IMR-90 (cell line): ENCODE results near the gene MARS1. TPM values are rescaled to one million over a fixed set of nuclear protein-coding genes. Genes with fewer than 3 reads are reported as not detected.
A peak's percentile ranks its signal among the peaks of the same experiment; 100 is the strongest.

Source experiments
- ATAC-seq: fragments of 200-7000 bp; cut with Tn5 transposase; 2 replicates; pipeline ENCODE4 v1.9.1; 2020; ENCODE audit warnings: low read depth, mild to moderate bottlenecking, moderate library complexity
- BruUV-seq: library from RNA; stranded (reverse); fragments of 400-500 nt; replicated peaks from 2 replicates; lab custom pipeline; 2021; lab: Mats Ljungman, UMichigan
- CTCF ChIA-PET: fragments of 300-600 bp; formaldehyde crosslinking; extraction: SDS; loops from one replicate; lab custom pipeline; 2021; ENCODE audit warnings: antibody characterized with exemption; lab: Yijun Ruan, JAX
- POLR2A ChIA-PET: fragments of 300-600 bp; sonication (Branson Sonifier 250); formaldehyde crosslinking; loops from one replicate; lab custom pipeline; 2022; ENCODE audit warnings: antibody characterized with exemption; ENCODE audit not compliant: unreplicated experiment; lab: Charles Lee
- DNase-seq: peaks from one replicate; pipeline ENCODE4 v3.0.0; 2013
- H2AFZ ChIP-seq: replicated peaks from 2 replicates; pipeline ENCODE3; 2013; ENCODE audit warnings: low read length, mild to moderate bottlenecking; ENCODE audit not compliant: poor library complexity
- H2AK5ac ChIP-seq: 2 replicates; pipeline ENCODE4 v1.6.1; 2013; ENCODE audit warnings: low read depth, low read length, inconsistent platforms
- H2AK9ac ChIP-seq: replicated peaks from 2 replicates; pipeline ENCODE3; 2013; ENCODE audit warnings: mild to moderate bottlenecking, low read depth, low read length, moderate library complexity; ENCODE audit not compliant: poor library complexity
- H2BK120ac ChIP-seq: 2 replicates; pipeline ENCODE4 v1.6.1; 2013; ENCODE audit warnings: low read depth, low read length, inconsistent platforms
- H2BK15ac ChIP-seq: 3 replicates; pipeline ENCODE4 v1.6.1; 2013; ENCODE audit warnings: low read depth, low read length, inconsistent platforms
- H2BK20ac ChIP-seq: 2 replicates; pipeline ENCODE4 v1.6.1; 2013; ENCODE audit warnings: low read depth, mild to moderate bottlenecking, inconsistent platforms, low read length, moderate library complexity
- H2BK5ac ChIP-seq: 2 replicates; pipeline ENCODE4 v1.6.1; 2013; ENCODE audit warnings: mild to moderate bottlenecking, low read depth, low read length, inconsistent platforms; ENCODE audit not compliant: poor library complexity, severe bottlenecking
- H3K14ac ChIP-seq: replicated peaks from 2 replicates; pipeline ENCODE4 v1.6.1; 2013; ENCODE audit warnings: low read depth, low read length, inconsistent platforms
- H3K18ac ChIP-seq: 2 replicates; pipeline ENCODE4 v1.6.1; 2013; ENCODE audit warnings: low read depth, low read length, control low read depth
- H3K23ac ChIP-seq: 2 replicates; pipeline ENCODE4 v1.6.1; 2013; ENCODE audit warnings: low read depth, low read length, inconsistent platforms
- H3K27ac ChIP-seq: 2 replicates; pipeline ENCODE4 v1.5.1; 2013; ENCODE audit warnings: mild to moderate bottlenecking, control low read depth, low read length; ENCODE audit not compliant: insufficient read depth
- H3K27me3 ChIP-seq: 2 replicates; pipeline ENCODE4 v1.6.1; 2013; ENCODE audit warnings: low read length; ENCODE audit not compliant: control insufficient read depth, insufficient read depth
- H3K36me3 ChIP-seq: 2 replicates; pipeline ENCODE4 v1.6.1; 2013; ENCODE audit warnings: low read length, mixed read lengths; ENCODE audit not compliant: control insufficient read depth, insufficient read depth
- H3K4ac ChIP-seq: 2 replicates; pipeline ENCODE4 v1.6.1; 2013; ENCODE audit warnings: low read depth, low read length, inconsistent platforms
- H3K4me1 ChIP-seq: 2 replicates; pipeline ENCODE4 v1.6.1; 2013; ENCODE audit warnings: low read length, mixed read lengths; ENCODE audit not compliant: control insufficient read depth, insufficient read depth
- H3K4me2 ChIP-seq: 2 replicates; pipeline ENCODE4 v1.6.1; 2013; ENCODE audit warnings: low read depth, mild to moderate bottlenecking, control low read depth, low read length, moderate library complexity
- H3K4me3 ChIP-seq: 2 replicates; pipeline ENCODE4 v1.5.1; 2013; ENCODE audit warnings: low read depth, mild to moderate bottlenecking, control low read depth, low read length, moderate library complexity; ENCODE audit not compliant: insufficient read depth
- H3K56ac ChIP-seq: 2 replicates; pipeline ENCODE4 v1.6.1; 2013; ENCODE audit warnings: low read length, inconsistent platforms; ENCODE audit not compliant: insufficient read depth; ENCODE audit errors: extremely low read depth
- H3K79me1 ChIP-seq, 2 experiments: 2 replicates each; pipeline ENCODE4 v1.6.1; 2013; ENCODE audit warnings: low read length in 2 of 2, inconsistent platforms in 1 of 2, low read depth in 1 of 2
- H3K9ac ChIP-seq: 2 replicates; pipeline ENCODE4 v1.6.1; 2013; ENCODE audit warnings: low read depth, low read length, control low read depth
- H3K9me1 ChIP-seq: 2 replicates; pipeline ENCODE4 v1.6.1; 2013; ENCODE audit warnings: low read length, inconsistent platforms; ENCODE audit not compliant: insufficient read depth
- H3K9me3 ChIP-seq: 2 replicates; pipeline ENCODE4 v1.6.1; 2013; ENCODE audit warnings: low read length; ENCODE audit not compliant: control insufficient read depth, insufficient read depth
- H4K20me1 ChIP-seq: 2 replicates; pipeline ENCODE4 v1.6.1; 2013; ENCODE audit warnings: low read length, inconsistent platforms; ENCODE audit not compliant: insufficient read depth
- H4K5ac ChIP-seq: 2 replicates; pipeline ENCODE4 v1.6.1; 2013; ENCODE audit warnings: mild to moderate bottlenecking, low read depth, low read length, control low read depth
- H4K8ac ChIP-seq, 2 experiments: 2 replicates each; pipeline ENCODE4 v1.6.1; 2013; ENCODE audit warnings: low read depth in 2 of 2, low read length in 2 of 2, control low read depth in 1 of 2, inconsistent platforms in 1 of 2
- H4K91ac ChIP-seq: 2 replicates; pipeline ENCODE4 v1.6.1; 2013; ENCODE audit warnings: low read depth, low read length, inconsistent platforms; ENCODE audit not compliant: insufficient read depth
- NFE2L2 ChIP-seq: fragments of 150-350 bp; IDR thresholded peaks from 2 replicates; pipeline ENCODE4 v1.6.1; 2016; ENCODE audit warnings: low read depth, mild to moderate bottlenecking, low read length
- USF2 ChIP-seq: fragments of 150-350 bp; IDR thresholded peaks from 2 replicates; pipeline ENCODE4 v1.6.1; 2017; ENCODE audit warnings: mild to moderate bottlenecking, antibody characterized with exemption, low read length, low read depth
- WGBS, 2 experiments: methylation state at CpG; one replicate each; pipeline versions ENCODE4 v1.1.5 to v1.1.7; 2013; ENCODE audit warnings: missing lambda C conversion rate in 2 of 2; ENCODE audit not compliant: insufficient read length in 1 of 2; ENCODE audit errors: extremely low coverage in 2 of 2; 5-methylcytosine and 5-hydroxymethylcytosine counted together
- dilution Hi-C: fragments of 300-500 bp; cut with HindIII; formaldehyde crosslinking; loops from one replicate; pipeline ENCODE4 v1.14.3; 2018; ENCODE audit warnings: low sequenced_read_pairs; ENCODE audit not compliant: unreplicated experiment
- in situ Hi-C: fragments of 300-500 bp; cut with MboI; formaldehyde crosslinking; loops from 3 replicates; pipeline ENCODE4 v1.14.3; 2019; ENCODE audit warnings: low sequenced_read_pairs, inconsistent platforms, mixed read lengths
- intact Hi-C: fragments of 100-400 bp; cut with micrococcal nuclease; formaldehyde crosslinking; loops from 2 replicates; pipeline ENCODE4 v1.10.0; 2022
- polyA plus RNA-seq, 3 experiments: library from polyadenylated mRNA; depleted of rRNA; stranded (reverse); fragments of >200 nt; gene quantifications; 2 replicates each; pipeline ENCODE4 v1.2.3, GENCODE V29; 2012; ENCODE audit warnings: low replicate concordance in 1 of 3
- total RNA-seq: library from RNA; depleted of rRNA; stranded (reverse); fragments of >200 nt; gene quantifications from 2 replicates; pipeline ENCODE4 v1.2.3, GENCODE V29; 2012

MARS1 gene
- total and polyA plus RNA-seq, 2 of the 4 experiments (the other 2 are of a cell fraction) = 156 to 164 TPM

- H3K9me3 ChIP-seq = no peaks in the 10 kb centered on the region
- no peak overlapping the region for H2BK120ac ChIP-seq
- H3K18ac ChIP-seq = no peak overlapping the region
- H3K9me1 ChIP-seq = peaks cover 7% of the 10 kb centered on the region; the same call in 1 of the 2 replicates
- H4K5ac ChIP-seq = no peak overlapping the region
- intact Hi-C loops (no loop called here), dilution Hi-C loops (loop anchor here (25.0 kb wide), 1 partner anchor 109 kb away; no protein-coding TSS in a partner anchor), in situ Hi-C loops (no loop called here)
- H3K36me3 ChIP-seq = no peaks in the 10 kb centered on the region
- no peak overlapping the region for H2BK20ac ChIP-seq
- ChIA-PET POLR2A (no interaction called here), CTCF (interaction anchor here (1.0 kb wide), 1 partner anchor 80 kb away, joined by 3 read pairs; the partner anchor contains the start of gene B4GALNT1)
- H3K79me1 ChIP-seq = peaks cover 0 to 4% of the 10 kb centered on the region in 2 experiments; a peak in 1 of 4 replicates
- H3K9ac ChIP-seq = no peak overlapping the region
- peak overlapping the region; percentile 53 for H2AFZ ChIP-seq
- DNase-seq = peak; percentile 36
- H3K14ac ChIP-seq = no peak overlapping the region; the same call in 1 of the 2 replicates
- no peak overlapping the region for H3K23ac ChIP-seq
- no peak overlapping the region for H2AK5ac ChIP-seq
- H4K91ac ChIP-seq = no peak overlapping the region
- no peak overlapping the region for H3K56ac ChIP-seq
- ATAC-seq = peak; percentile 39
- H2AK9ac ChIP-seq = peak overlapping the region; percentile 39
- TF ChIP-seq USF2 (no peak), NFE2L2 (no peak)
- peaks cover 46% of the 10 kb centered on the region for H3K27me3 ChIP-seq
- H3K27ac ChIP-seq = no peak overlapping the region
- H3K4me1 ChIP-seq = peaks cover 3% of the 10 kb centered on the region
- WGBS, 2 experiments = 80% methylated on average over 1 of the region's 6 CpGs; no CpG with 5 or more reads in 1 of the 2 experiments
- no peak overlapping the region; the same call in 2 of the 3 replicates for H2BK15ac ChIP-seq
- BruUV-seq = no TSS peak
- H3K4me3 ChIP-seq = no peak overlapping the region
- no peak overlapping the region for H2BK5ac ChIP-seq
- H4K20me1 ChIP-seq = no peaks in the 10 kb centered on the region
- H3K4me2 ChIP-seq = no peak overlapping the region; the same call in 1 of the 2 replicates
- no peak overlapping the region for H4K8ac ChIP-seq
- no peak overlapping the region for H3K4ac ChIP-seq
Observed at GRCh38 chr12:57552835-57553313, 65.0 kb downstream of the MARS1 start.
